Measurements from ENCODE around the gene GRB2. TPM values are rescaled to one million over a fixed set of nuclear protein-coding genes. Genes with fewer than 3 reads are reported as not detected.

Gene GRB2
- total RNA-seq, 1 donor from 2014 or later: 172 TPM

DNA sequence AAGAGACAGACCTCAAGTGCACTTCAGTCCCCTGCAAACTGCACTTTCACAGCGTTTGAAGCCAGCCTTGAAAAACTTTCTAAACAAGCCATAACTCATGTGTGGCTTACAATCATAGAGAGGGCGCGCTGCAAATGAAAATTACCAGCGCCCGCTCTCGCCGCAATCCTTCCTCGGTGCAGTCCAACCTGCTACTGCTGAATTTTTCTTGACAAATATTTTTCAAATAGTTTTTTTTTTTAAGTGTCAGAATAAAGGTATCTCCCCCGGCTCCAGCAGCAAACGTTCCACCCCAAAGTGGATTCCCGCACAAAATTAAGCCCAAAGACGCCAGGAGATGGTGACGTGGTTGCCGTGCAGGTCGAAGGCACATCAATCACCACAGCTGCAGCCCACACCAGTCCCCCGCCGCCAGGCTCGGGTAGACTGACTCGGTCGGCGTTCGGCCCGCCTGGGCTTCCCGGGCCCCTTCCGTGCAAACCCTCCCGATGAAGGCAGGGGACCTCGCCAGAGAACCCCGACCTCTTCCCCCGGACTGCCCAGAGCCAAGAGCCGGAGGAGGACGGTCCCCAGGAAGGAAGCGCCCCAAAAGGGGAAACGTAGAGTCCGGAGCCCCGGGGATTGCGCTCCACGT is 630 bp downstream of the GRB2 start:
- peaks cover 36% of the 10 kb centered on the region for H3K4me1 Mint-ChIP-seq
- intact Hi-C loops (cut with micrococcal nuclease): loop anchor here (1.0 to 5.0 kb wide), 7 partner anchors 12 to 135 kb away; partner anchors contain the start of gene SLC25A19
- no peaks in the 10 kb centered on the region for H3K27me3 Mint-ChIP-seq

GRCh38 chr17:75404223-75404730 is 1.2 kb downstream of the GRB2 start:
- peak; percentile 87 for DNase-seq
- H3K27ac Mint-ChIP-seq: peak overlapping the region; percentile 94
- no peaks in the 10 kb centered on the region for H3K27me3 Mint-ChIP-seq
- peak overlapping the region; percentile 94 for H3K4me3 Mint-ChIP-seq
- peaks cover 16% of the 10 kb centered on the region for H3K36me3 Mint-ChIP-seq (ENCODE audit: low read depth)
- intact Hi-C loops (cut with micrococcal nuclease): loop anchor here (1.0 to 5.0 kb wide), 6 partner anchors 11 to 115 kb away; partner anchors contain the start of gene SLC25A19
- H3K4me1 Mint-ChIP-seq: peaks cover 36% of the 10 kb centered on the region
- no peaks in the 10 kb centered on the region for H3K9me3 Mint-ChIP-seq

More for the DNA sequence above, 630 bp downstream of the GRB2 start:
- DNase-seq: peak; percentile 86
- Mint-ChIP-seq H3K27ac (peak overlapping the region; percentile 94), H3K9me3 (no peaks in the 10 kb centered on the region), H3K36me3 (ENCODE audit: low read depth) (peaks cover 16% of the 10 kb centered on the region), H3K4me3 (peak overlapping the region; percentile 94)

- Mint-ChIP-seq H3K27me3 (no peaks in the 10 kb centered on the region), H3K36me3 (ENCODE audit: low read depth) (peaks cover 20% of the 10 kb centered on the region), H3K27ac (peak overlapping the region; percentile 70), H3K4me1 (peaks cover 39% of the 10 kb centered on the region), H3K9me3 (no peaks in the 10 kb centered on the region), H3K4me3 (peak overlapping the region; percentile 94)
- intact Hi-C loops (cut with micrococcal nuclease): loop anchor here (5.0 kb wide), 1 partner anchor 36 kb away; no protein-coding TSS in a partner anchor
- no peak for DNase-seq
Observed at GRCh38 chr17:75403131-75403530, 2.3 kb downstream of the GRB2 start.

GRCh38 chr17:75402026-75402425 is 3.5 kb downstream of the GRB2 start:
- intact Hi-C loops (cut with micrococcal nuclease): loop anchor here (5.0 kb wide), 1 partner anchor 35 kb away; no protein-coding TSS in a partner anchor
- Mint-ChIP-seq H3K27me3 (no peaks in the 10 kb centered on the region), H3K4me3 (peak overlapping the region; percentile 69), H3K27ac (peak overlapping the region; percentile 75), H3K9me3 (no peaks in the 10 kb centered on the region), H3K36me3 (ENCODE audit: low read depth) (peaks cover 20% of the 10 kb centered on the region), H3K4me1 (peaks cover 41% of the 10 kb centered on the region)
- no peak for DNase-seq

GRCh38 chr17:75400326-75400939 is 5.0 kb downstream of the GRB2 start:
- Mint-ChIP-seq H3K9me3 (no peaks in the 10 kb centered on the region), H3K4me1 (peaks cover 44% of the 10 kb centered on the region), H3K36me3 (ENCODE audit: low read depth) (peaks cover 20% of the 10 kb centered on the region), H3K27ac (peak overlapping the region; percentile 10), H3K4me3 (no peak overlapping the region), H3K27me3 (no peaks in the 10 kb centered on the region)
- intact Hi-C loops (cut with micrococcal nuclease): loop anchor here (5.0 kb wide), 1 partner anchor 33 kb away; no protein-coding TSS in a partner anchor
- no peak for DNase-seq

DNA sequence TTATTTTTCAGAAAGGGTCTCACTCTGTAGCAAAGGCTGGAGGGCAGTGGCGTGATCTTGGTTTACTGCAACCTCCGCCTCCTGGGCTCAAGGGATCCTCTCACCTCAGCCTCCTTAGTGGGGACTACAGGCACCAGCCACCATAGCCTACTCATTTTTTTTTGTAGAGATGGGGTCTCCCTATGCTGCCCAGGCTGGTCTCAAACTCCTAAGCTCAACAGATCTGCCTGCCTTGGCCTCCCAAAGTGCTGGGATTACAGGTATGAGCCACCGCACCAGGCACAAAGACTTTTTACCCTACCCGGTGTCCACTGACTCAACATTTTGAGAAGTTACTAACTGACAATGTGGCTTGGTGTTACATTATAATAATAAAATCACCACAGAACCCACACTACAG is 7.2 kb downstream of the GRB2 start:
- DNase-seq: no peak
- Mint-ChIP-seq H3K4me3 (no peak overlapping the region), H3K9me3 (no peaks in the 10 kb centered on the region), H3K27me3 (no peaks in the 10 kb centered on the region), H3K36me3 (ENCODE audit: low read depth) (peaks cover 21% of the 10 kb centered on the region), H3K27ac (no peak overlapping the region), H3K4me1 (peaks cover 56% of the 10 kb centered on the region)
- intact Hi-C loops (cut with micrococcal nuclease): no loop called here

- no peak for DNase-seq
- Mint-ChIP-seq H3K27me3 (no peaks in the 10 kb centered on the region), H3K36me3 (ENCODE audit: low read depth) (peaks cover 25% of the 10 kb centered on the region), H3K27ac (peak overlapping the region; percentile 75), H3K9me3 (no peaks in the 10 kb centered on the region), H3K4me1 (peaks cover 59% of the 10 kb centered on the region), H3K4me3 (no peak overlapping the region)
- intact Hi-C loops (cut with micrococcal nuclease): no loop called here
Observed at GRCh38 chr17:75397217-75397616, 8.3 kb downstream of the GRB2 start.

DNA sequence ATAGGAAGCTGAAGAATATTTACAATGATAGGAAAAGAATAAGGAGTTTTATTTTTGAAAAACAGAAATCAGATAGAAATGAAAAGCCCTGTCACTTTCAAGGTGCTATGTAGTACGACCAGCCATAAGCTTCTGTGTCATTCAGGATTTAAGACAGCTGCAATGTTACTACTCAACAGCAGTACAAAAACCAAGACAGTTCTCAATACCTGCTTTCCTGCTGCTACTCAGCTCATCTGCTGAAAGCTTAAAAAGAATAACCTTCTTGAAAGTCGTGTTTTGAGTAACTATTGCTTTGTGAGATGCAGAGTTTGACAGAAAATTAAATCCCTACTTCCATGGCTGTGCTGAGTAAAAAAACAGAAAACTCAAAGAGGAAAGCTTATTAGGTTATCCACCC is 8.7 kb downstream of the GRB2 start:
- Mint-ChIP-seq H3K4me1 (peaks cover 58% of the 10 kb centered on the region), H3K4me3 (no peak overlapping the region), H3K27me3 (no peaks in the 10 kb centered on the region), H3K9me3 (no peaks in the 10 kb centered on the region), H3K27ac (peak overlapping the region; percentile 75), H3K36me3 (ENCODE audit: low read depth) (peaks cover 26% of the 10 kb centered on the region)
- intact Hi-C loops (cut with micrococcal nuclease): no loop called here
- no peak for DNase-seq

DNA sequence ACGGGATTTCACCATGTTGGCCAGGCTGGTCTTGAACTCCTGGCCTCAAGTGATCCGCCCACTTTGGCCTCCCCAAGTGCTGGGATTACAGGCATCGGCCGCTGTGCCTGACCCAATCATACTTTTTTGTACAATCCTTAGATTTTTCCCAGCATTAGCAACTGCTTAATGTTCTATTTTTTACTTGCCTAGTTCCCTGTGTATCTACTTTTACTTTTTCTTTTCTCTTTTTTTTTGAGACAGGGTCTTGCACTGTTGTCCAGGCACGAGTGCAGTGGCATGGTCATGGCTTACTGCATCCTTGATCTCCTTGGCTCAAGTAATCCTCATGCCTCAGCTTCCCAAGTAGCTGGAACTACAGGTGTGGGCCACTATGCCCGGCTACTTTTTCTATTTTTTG is 9.5 kb downstream of the GRB2 start:
- DNase-seq: no peak
- peak overlapping the region; percentile 62 for H3K27ac Mint-ChIP-seq
- no peaks in the 10 kb centered on the region for H3K27me3 Mint-ChIP-seq
- H3K9me3 Mint-ChIP-seq: no peaks in the 10 kb centered on the region
- no peak overlapping the region for H3K4me3 Mint-ChIP-seq
- intact Hi-C loops (cut with micrococcal nuclease): no loop called here
- H3K36me3 Mint-ChIP-seq (ENCODE audit: low read depth): peaks cover 25% of the 10 kb centered on the region
- H3K4me1 Mint-ChIP-seq: peaks cover 56% of the 10 kb centered on the region

GRCh38 chr17:75394332-75394918 is 11.1 kb downstream of the GRB2 start:
- Mint-ChIP-seq H3K27ac (peak overlapping the region; percentile 90), H3K4me1 (peaks cover 64% of the 10 kb centered on the region), H3K36me3 (ENCODE audit: low read depth) (peaks cover 30% of the 10 kb centered on the region), H3K27me3 (no peaks in the 10 kb centered on the region), H3K9me3 (no peaks in the 10 kb centered on the region), H3K4me3 (peak overlapping the region; percentile 99)
- intact Hi-C loops (cut with micrococcal nuclease): loop anchor here (2.0 kb wide), 1 partner anchor 48 kb away; no protein-coding TSS in a partner anchor
- no peak for DNase-seq

DNA sequence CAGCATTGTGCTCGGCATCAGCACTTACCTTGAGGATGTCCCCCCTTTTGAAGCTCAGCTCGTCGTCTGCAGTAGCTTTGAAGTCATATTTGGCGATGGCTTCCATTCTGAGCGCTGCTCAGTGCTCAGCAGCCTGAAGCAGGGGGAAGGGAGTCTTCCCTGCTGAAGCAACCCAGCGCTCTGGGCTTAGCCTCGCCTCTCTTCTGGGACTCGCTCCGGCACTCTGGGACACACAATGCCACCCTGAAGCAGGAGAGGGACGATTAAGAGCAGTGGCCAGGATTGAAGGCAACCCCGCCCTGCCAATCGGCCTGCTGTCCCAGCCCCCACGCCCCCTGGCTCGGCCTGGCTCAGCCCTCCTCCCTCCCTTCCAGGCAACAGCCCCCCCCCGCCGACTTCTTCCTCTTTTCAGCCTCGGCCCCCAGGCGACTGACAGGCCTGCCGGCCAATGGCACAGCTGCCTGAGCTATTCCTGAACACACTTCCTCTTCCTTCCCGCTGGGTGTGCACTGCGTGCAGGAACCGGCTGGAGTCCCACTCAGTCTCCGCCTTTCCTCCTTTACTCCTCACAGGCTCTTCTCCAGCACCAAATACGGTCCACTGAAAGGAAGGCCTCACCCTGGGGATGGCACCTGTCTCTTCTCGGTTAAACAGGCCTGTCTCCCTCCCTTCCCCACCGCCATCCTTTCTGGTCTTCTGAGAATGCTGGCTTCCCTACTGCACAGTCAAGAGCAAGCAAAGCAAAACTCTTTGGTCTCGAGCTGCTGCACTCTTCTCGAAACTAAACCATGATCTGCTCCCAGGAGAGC is 11.8 kb downstream of the GRB2 start:
- intact Hi-C loops (cut with micrococcal nuclease): loop anchor here (1.0 to 2.0 kb wide), 2 partner anchors 11 to 47 kb away; no protein-coding TSS in a partner anchor

GRCh38 chr17:75392559-75392958 is 12.9 kb downstream of the GRB2 start:
- peaks cover 36% of the 10 kb centered on the region for H3K36me3 Mint-ChIP-seq (ENCODE audit: low read depth)
- H3K4me3 Mint-ChIP-seq: peak overlapping the region; percentile 59
- DNase-seq: no peak
- no peaks in the 10 kb centered on the region for H3K9me3 Mint-ChIP-seq
- peak overlapping the region; percentile 48 for H3K27ac Mint-ChIP-seq
- peaks cover 68% of the 10 kb centered on the region for H3K4me1 Mint-ChIP-seq
- no peaks in the 10 kb centered on the region for H3K27me3 Mint-ChIP-seq
- intact Hi-C loops (cut with micrococcal nuclease): no loop called here

More for the DNA sequence above, 11.8 kb downstream of the GRB2 start:
- Mint-ChIP-seq H3K4me3 (peak overlapping the region; percentile 99), H3K36me3 (ENCODE audit: low read depth) (peaks cover 32% of the 10 kb centered on the region), H3K4me1 (peaks cover 68% of the 10 kb centered on the region), H3K27ac (peak overlapping the region; percentile 90), H3K27me3 (no peaks in the 10 kb centered on the region), H3K9me3 (no peaks in the 10 kb centered on the region)
- DNase-seq: peak; percentile 94

DNA sequence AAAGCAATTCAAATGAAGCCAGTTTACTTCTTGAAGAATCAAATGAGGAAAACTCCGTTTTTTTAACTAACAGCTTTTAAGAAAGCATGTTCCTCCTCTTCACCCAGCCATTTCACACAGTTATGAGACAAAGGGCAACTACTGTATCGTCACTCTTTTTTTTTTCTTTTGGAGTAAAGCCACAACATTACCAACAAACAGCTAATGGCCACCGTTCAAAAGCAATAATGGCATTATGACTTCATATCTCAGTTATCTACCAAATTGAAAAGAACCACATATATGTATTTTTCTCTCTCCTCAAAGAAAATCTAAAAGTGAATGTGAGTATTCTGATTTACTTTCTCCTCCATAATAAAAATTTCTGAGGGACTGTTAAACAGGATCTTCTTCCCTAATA is 14.5 kb downstream of the GRB2 start:
- no peak overlapping the region for H3K27ac Mint-ChIP-seq
- no peaks in the 10 kb centered on the region for H3K27me3 Mint-ChIP-seq
- peaks cover 47% of the 10 kb centered on the region for H3K36me3 Mint-ChIP-seq (ENCODE audit: low read depth)
- intact Hi-C loops (cut with micrococcal nuclease): no loop called here
- peaks cover 58% of the 10 kb centered on the region for H3K4me1 Mint-ChIP-seq
- H3K9me3 Mint-ChIP-seq: no peaks in the 10 kb centered on the region
- no peak overlapping the region for H3K4me3 Mint-ChIP-seq
- no peak for DNase-seq
